ENCODE results near the gene PDGFA. TPM values are rescaled to one million over a fixed set of nuclear protein-coding genes. Genes with fewer than 3 reads are reported as not detected.

PDGFA gene
- total and polyA plus RNA-seq, 2 experiments from 2014 or later: 35.6 to 43.1 TPM

- Histone ChIP-seq H3K27me3 (ENCODE audit: insufficient read depth) (no peaks in the 10 kb centered on the region), H3F3A (replicated peaks; ENCODE audit: low read depth) (no peaks in the 10 kb centered on the region), H3K9me2 (ENCODE audit: insufficient read depth) (no peaks in the 10 kb centered on the region), H3K4me3 (no peak overlapping the region), H3K36me3 (ENCODE audit: insufficient read depth) (no peaks in the 10 kb centered on the region; the same call in 1 of the 2 replicates), H3K4me1 (ENCODE audit: insufficient read depth) (no peaks in the 10 kb centered on the region), H3K4me2 (no peak overlapping the region), H3K79me2 (replicated peaks; ENCODE audit: insufficient read depth) (no peaks in the 10 kb centered on the region), H4K20me1 (replicated peaks; ENCODE audit: insufficient read depth) (peaks cover 5% of the 10 kb centered on the region), H3K27ac (ENCODE audit: low read depth) (no peak overlapping the region), H2AFZ (no peak overlapping the region)
- Mint-ChIP-seq H3K27me3 (ENCODE audit: insufficient read depth, low read depth, poor library complexity) (peaks cover 7% of the 10 kb centered on the region), H3K27ac (no peak overlapping the region), H3K36me3 (ENCODE audit: low read depth) (peaks cover 69% of the 10 kb centered on the region), H3K4me1 (peaks cover 16% of the 10 kb centered on the region; the same call in 2 of the 3 replicates), H3K9me3 (peaks cover 3% of the 10 kb centered on the region; the same call in 1 of the 3 replicates), H3K4me3 (no peak overlapping the region)
- DNase-seq (ENCODE audit: low spot score): no peak
- ATAC-seq: no peak
- TF ChIP-seq CTCF (conservative IDR thresholded peaks at IDR 0.05; ENCODE audit: low read depth in 2 of 2): no peak
- TF ChIP-seq, protein P1, sequence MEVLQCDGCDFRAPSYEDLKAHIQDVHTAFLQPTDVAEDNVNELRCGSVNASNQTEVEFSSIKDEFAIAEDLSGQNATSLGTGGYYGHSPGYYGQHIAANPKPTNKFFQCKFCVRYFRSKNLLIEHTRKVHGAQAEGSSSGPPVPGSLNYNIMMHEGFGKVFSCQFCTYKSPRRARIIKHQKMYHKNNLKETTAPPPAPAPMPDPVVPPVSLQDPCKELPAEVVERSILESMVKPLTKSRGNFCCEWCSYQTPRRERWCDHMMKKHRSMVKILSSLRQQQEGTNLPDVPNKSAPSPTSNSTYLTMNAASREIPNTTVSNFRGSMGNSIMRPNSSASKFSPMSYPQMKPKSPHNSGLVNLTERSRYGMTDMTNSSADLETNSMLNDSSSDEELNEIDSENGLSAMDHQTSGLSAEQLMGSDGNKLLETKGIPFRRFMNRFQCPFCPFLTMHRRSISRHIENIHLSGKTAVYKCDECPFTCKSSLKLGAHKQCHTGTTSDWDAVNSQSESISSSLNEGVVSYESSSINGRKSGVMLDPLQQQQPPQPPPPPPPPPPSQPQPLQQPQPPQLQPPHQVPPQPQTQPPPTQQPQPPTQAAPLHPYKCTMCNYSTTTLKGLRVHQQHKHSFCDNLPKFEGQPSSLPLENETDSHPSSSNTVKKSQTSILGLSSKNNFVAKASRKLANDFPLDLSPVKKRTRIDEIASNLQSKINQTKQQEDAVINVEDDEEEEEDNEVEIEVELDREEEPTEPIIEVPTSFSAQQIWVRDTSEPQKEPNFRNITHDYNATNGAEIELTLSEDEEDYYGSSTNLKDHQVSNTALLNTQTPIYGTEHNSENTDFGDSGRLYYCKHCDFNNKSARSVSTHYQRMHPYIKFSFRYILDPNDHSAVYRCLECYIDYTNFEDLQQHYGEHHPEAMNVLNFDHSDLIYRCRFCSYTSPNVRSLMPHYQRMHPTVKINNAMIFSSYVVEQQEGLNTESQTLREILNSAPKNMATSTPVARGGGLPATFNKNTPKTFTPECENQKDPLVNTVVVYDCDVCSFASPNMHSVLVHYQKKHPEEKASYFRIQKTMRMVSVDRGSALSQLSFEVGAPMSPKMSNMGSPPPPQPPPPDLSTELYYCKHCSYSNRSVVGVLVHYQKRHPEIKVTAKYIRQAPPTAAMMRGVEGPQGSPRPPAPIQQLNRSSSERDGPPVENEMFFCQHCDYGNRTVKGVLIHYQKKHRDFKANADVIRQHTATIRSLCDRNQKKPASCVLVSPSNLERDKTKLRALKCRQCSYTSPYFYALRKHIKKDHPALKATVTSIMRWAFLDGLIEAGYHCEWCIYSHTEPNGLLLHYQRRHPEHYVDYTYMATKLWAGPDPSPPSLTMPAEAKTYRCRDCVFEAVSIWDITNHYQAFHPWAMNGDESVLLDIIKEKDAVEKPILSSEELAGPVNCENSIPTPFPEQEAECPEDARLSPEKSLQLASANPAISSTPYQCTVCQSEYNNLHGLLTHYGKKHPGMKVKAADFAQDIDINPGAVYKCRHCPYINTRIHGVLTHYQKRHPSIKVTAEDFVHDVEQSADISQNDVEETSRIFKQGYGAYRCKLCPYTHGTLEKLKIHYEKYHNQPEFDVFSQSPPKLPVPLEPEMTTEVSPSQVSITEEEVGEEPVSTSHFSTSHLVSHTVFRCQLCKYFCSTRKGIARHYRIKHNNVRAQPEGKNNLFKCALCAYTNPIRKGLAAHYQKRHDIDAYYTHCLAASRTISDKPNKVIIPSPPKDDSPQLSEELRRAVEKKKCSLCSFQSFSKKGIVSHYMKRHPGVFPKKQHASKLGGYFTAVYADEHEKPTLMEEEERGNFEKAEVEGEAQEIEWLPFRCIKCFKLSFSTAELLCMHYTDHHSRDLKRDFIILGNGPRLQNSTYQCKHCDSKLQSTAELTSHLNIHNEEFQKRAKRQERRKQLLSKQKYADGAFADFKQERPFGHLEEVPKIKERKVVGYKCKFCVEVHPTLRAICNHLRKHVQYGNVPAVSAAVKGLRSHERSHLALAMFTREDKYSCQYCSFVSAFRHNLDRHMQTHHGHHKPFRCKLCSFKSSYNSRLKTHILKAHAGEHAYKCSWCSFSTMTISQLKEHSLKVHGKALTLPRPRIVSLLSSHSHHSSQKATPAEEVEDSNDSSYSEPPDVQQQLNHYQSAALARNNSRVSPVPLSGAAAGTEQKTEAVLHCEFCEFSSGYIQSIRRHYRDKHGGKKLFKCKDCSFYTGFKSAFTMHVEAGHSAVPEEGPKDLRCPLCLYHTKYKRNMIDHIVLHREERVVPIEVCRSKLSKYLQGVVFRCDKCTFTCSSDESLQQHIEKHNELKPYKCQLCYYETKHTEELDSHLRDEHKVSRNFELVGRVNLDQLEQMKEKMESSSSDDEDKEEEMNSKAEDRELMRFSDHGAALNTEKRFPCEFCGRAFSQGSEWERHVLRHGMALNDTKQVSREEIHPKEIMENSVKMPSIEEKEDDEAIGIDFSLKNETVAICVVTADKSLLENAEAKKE (CRISPR knock-in tag; IDR thresholded peaks at IDR 0.05): no peak
- no peak for TF ChIP-seq ZNF114 (CRISPR knock-in tag; IDR thresholded peaks at IDR 0.05)
- no peak for TF ChIP-seq EZH2phosphoT487 (IDR thresholded peaks at IDR 0.05; ENCODE audit: unreplicated experiment)
- TF ChIP-seq JUNB (IDR thresholded peaks at IDR 0.05; ENCODE audit: unreplicated experiment): no peak
- no peak for TF ChIP-seq STAT1 (IDR thresholded peaks at IDR 0.05; ENCODE audit: unreplicated experiment)
- TF ChIP-seq NANOG (IDR thresholded peaks at IDR 0.05; ENCODE audit: borderline replicate concordance): no peak
- TF ChIP-seq, protein P2, sequence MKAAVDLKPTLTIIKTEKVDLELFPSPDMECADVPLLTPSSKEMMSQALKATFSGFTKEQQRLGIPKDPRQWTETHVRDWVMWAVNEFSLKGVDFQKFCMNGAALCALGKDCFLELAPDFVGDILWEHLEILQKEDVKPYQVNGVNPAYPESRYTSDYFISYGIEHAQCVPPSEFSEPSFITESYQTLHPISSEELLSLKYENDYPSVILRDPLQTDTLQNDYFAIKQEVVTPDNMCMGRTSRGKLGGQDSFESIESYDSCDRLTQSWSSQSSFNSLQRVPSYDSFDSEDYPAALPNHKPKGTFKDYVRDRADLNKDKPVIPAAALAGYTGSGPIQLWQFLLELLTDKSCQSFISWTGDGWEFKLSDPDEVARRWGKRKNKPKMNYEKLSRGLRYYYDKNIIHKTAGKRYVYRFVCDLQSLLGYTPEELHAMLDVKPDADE (IDR thresholded peaks at IDR 0.05): no peak
- TF ChIP-seq CREB1 (CRISPR knock-in tag; IDR thresholded peaks at IDR 0.05; ENCODE audit: low read depth): no peak
- no peak for TF ChIP-seq REST (IDR thresholded peaks at IDR 0.05; ENCODE audit: unreplicated experiment)
- TF ChIP-seq ZNF331 (CRISPR knock-in tag; IDR thresholded peaks at IDR 0.05; ENCODE audit: low read depth): no peak
- no peak for TF ChIP-seq POLR2AphosphoS5 (IDR thresholded peaks at IDR 0.05; ENCODE audit: low read depth)
- no peak for TF ChIP-seq EZH2 (IDR thresholded peaks at IDR 0.05; ENCODE audit: low read depth, unreplicated experiment)
These were observed 20.7 kb downstream of the PDGFA start for GRCh38 chr7:498678-499641.

Measured in GM23338 (cell line).